Right lobe of liver (tissue), 4 donors: Measurements from ENCODE around the gene CDK5.

Experiments used
- POLR2A ChIP-seq: fragments of 450-650 bp; IDR thresholded peaks from one replicate; pipeline ENCODE4 v1.6.1; 2017; ENCODE audit warnings: antibody characterized with exemption, mild to moderate bottlenecking
- TF ChIP-seq, protein P1 (sequence below), 4 donors: fragments of 200-600 bp in 3 of 4; fragments of 450-650 bp in 1 of 4; IDR thresholded peaks; one replicate each; pipeline versions ENCODE4 v1.5.1 to v1.8.0; 2016 to 2022; ENCODE audit warnings: antibody characterized with exemption in 4 of 4, mild to moderate bottlenecking in 2 of 4
- donor health status: DM: no; HTN: no; CAD: no.
- donor health status: DM: no; HTN: no; CAD: no.
- donor health status: DM: no; HTN: yes; CAD: no.

GRCh38 chr7:151094675-151095074 is 37.0 kb upstream of the CDK5 start:
- TF ChIP-seq, protein P1, sequence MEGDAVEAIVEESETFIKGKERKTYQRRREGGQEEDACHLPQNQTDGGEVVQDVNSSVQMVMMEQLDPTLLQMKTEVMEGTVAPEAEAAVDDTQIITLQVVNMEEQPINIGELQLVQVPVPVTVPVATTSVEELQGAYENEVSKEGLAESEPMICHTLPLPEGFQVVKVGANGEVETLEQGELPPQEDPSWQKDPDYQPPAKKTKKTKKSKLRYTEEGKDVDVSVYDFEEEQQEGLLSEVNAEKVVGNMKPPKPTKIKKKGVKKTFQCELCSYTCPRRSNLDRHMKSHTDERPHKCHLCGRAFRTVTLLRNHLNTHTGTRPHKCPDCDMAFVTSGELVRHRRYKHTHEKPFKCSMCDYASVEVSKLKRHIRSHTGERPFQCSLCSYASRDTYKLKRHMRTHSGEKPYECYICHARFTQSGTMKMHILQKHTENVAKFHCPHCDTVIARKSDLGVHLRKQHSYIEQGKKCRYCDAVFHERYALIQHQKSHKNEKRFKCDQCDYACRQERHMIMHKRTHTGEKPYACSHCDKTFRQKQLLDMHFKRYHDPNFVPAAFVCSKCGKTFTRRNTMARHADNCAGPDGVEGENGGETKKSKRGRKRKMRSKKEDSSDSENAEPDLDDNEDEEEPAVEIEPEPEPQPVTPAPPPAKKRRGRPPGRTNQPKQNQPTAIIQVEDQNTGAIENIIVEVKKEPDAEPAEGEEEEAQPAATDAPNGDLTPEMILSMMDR (IDR thresholded peaks at IDR 0.05): no peak
- TF ChIP-seq POLR2A: no peak
